ENCODE results near the gene AKAP3. TPM values are rescaled to one million over a fixed set of nuclear protein-coding genes. Genes with fewer than 3 reads are reported as not detected.

AKAP3 gene
- 1 to 10 TPM in 2 of 3 donors, under 1 TPM in 1; 0.92 to 2.4 (median 2.0) TPM for polyA plus RNA-seq

- 0 to 1% (median 1%) methylated on average over 39 of the region's 39 CpGs for WGBS, 3 donors
- no peak within 1 kb of the TSS for H3K27ac ChIP-seq (ENCODE audit: low read depth, low read length)
These were observed at the start of gene AKAP3, which contains the start of gene NDUFA9 for GRCh38 chr12:4648501-4649357. AKAP3 (minus strand) TSS chr12:4649051; CDS start chr12:4638196, 10,855 bp downstream. NDUFA9 (plus strand) TSS chr12:4649114; CDS start chr12:4649127, 13 bp downstream.

- no peak overlapping the region for H3K27ac ChIP-seq (ENCODE audit: low read depth, low read length)
- 94 to 99% (median 97%) methylated on average over 5 of the region's 5 CpGs for whole genome bisulfite sequencing, 3 donors
These were observed 41.9 kb upstream of the AKAP3 start for GRCh38 chr12:4690760-4691159.

GRCh38 chr12:4685317-4685716, 36.5 kb upstream of the AKAP3 start:
- H3K27ac ChIP-seq (ENCODE audit: low read depth, low read length), result no peak overlapping the region
- 88 to 90% (median 88%) methylated on average over 8 of the region's 8 CpGs for WGBS, 3 donors

- 79 to 96% (median 94%) methylated on average over 3 of the region's 3 CpGs for WGBS, 3 donors
- no peak overlapping the region for H3K27ac ChIP-seq (ENCODE audit: low read depth, low read length)
These were observed 32.9 kb upstream of the AKAP3 start for GRCh38 chr12:4681732-4682131.

GRCh38 chr12:4679711-4680110, 30.9 kb upstream of the AKAP3 start:
- 82 to 91% (median 86%) methylated on average over 2 of the region's 2 CpGs for WGBS, 3 donors
- no peak overlapping the region for H3K27ac ChIP-seq (ENCODE audit: low read depth, low read length)

- H3K27ac ChIP-seq (ENCODE audit: low read depth, low read length), result no peak overlapping the region
- WGBS, 3 donors, result 93 to 97% (median 96%) methylated on average over 3 of the region's 3 CpGs
These were observed 16.4 kb upstream of the AKAP3 start for GRCh38 chr12:4665236-4665635.

GRCh38 chr12:4663971-4664505, 15.2 kb upstream of the AKAP3 start:
- H3K27ac ChIP-seq (ENCODE audit: low read depth, low read length), result no peak overlapping the region
- 50 to 68% (median 55%) methylated on average over 3 of the region's 3 CpGs for WGBS, 3 donors

- H3K27ac ChIP-seq (ENCODE audit: low read depth, low read length), result no peak overlapping the region
- 64 to 75% (median 75%) methylated on average over 2 of the region's 2 CpGs for WGBS, 3 donors
These were observed 4.8 kb upstream of the AKAP3 start for GRCh38 chr12:4653691-4654090.

- no peak overlapping the region for H3K27ac ChIP-seq (ENCODE audit: low read depth, low read length)
These were observed 4.4 kb upstream of the AKAP3 start for GRCh38 chr12:4653257-4653656.

GRCh38 chr12:4649358-4649661, 459 bp upstream of the AKAP3 start:
- H3K27ac ChIP-seq (ENCODE audit: low read depth, low read length), result no peak overlapping the region
- 0 to 2% (median 0%) methylated on average over 6 of the region's 6 CpGs for WGBS, 3 donors

GRCh38 chr12:4648104-4648500, 749 bp downstream of the AKAP3 start:
- 28 to 36% (median 29%) methylated on average over 4 of the region's 4 CpGs for WGBS, 3 donors
- no peak overlapping the region for H3K27ac ChIP-seq (ENCODE audit: low read depth, low read length)

GRCh38 chr12:4645023-4645422, 3.8 kb downstream of the AKAP3 start:
- 91 to 95% (median 93%) methylated on average over 1 of the region's 1 CpG for WGBS, 3 donors
- H3K27ac ChIP-seq (ENCODE audit: low read depth, low read length), result no peak overlapping the region

- no peak overlapping the region for H3K27ac ChIP-seq (ENCODE audit: low read depth, low read length)
- WGBS, 3 donors, result 78 to 89% (median 84%) methylated on average over 6 of the region's 6 CpGs
These were observed 5.1 kb downstream of the AKAP3 start for GRCh38 chr12:4643747-4644146.

- WGBS, 3 donors, result 68 to 76% (median 74%) methylated on average over 5 of the region's 5 CpGs
- no peak overlapping the region for H3K27ac ChIP-seq (ENCODE audit: low read depth, low read length)
These were observed 18.6 kb downstream of the AKAP3 start for GRCh38 chr12:4630262-4630661.

GRCh38 chr12:4628406-4628805, 20.4 kb downstream of the AKAP3 start:
- no peak overlapping the region for H3K27ac ChIP-seq (ENCODE audit: low read depth, low read length)
- WGBS, 3 donors, result 92 to 96% (median 95%) methylated on average over 10 of the region's 10 CpGs

- WGBS, 3 donors, result 90 to 93% (median 91%) methylated on average over 5 of the region's 5 CpGs
- H3K27ac ChIP-seq (ENCODE audit: low read depth, low read length), result no peak overlapping the region
These were observed 22.3 kb downstream of the AKAP3 start for GRCh38 chr12:4626543-4626942.

- WGBS, 3 donors, result 88 to 93% (median 90%) methylated on average over 3 of the region's 3 CpGs
These were observed 27.3 kb downstream of the AKAP3 start for GRCh38 chr12:4621511-4621910.

GRCh38 chr12:4615667-4616066, 33.2 kb downstream of the AKAP3 start:
- 88 to 96% (median 93%) methylated on average over 9 of the region's 9 CpGs for WGBS, 3 donors
- no peak overlapping the region for H3K27ac ChIP-seq (ENCODE audit: low read depth, low read length)

More at GRCh38 chr12:4621511-4621910, 27.3 kb downstream of the AKAP3 start:
- no peak overlapping the region for H3K27ac ChIP-seq (ENCODE audit: low read depth, low read length)

- no peak overlapping the region for H3K27ac ChIP-seq (ENCODE audit: low read depth, low read length)
- 60 to 72% (median 71%) methylated on average over 4 of the region's 4 CpGs for WGBS, 3 donors
These were observed 38.4 kb downstream of the AKAP3 start for GRCh38 chr12:4610481-4610880.

GRCh38 chr12:4609071-4609470, 39.8 kb downstream of the AKAP3 start:
- 87 to 93% (median 87%) methylated on average over 9 of the region's 9 CpGs for WGBS, 3 donors

More at GRCh38 chr12:4609071-4609470, 39.8 kb downstream of the AKAP3 start:
- H3K27ac ChIP-seq (ENCODE audit: low read depth, low read length), result no peak overlapping the region
